Duodenal mucosa (tissue), 2 donors: Measurements from ENCODE around the gene FRYL.
"Not testable (repeated sequence)": the region's sequence is repeated elsewhere in the genome, so short reads cannot be mapped to it uniquely, and the experiment has no call there.

Experiments
- H3K27ac ChIP-seq: one replicate; pipeline ENCODE4 v1.7.0; 2013; ENCODE audit warnings: low read depth, low read length
- H3K27me3 ChIP-seq, 2 donors: one replicate each; pipeline ENCODE4 v1.7.0; 2013; ENCODE audit warnings: low read length in 2 of 2, control low read depth in 1 of 2; ENCODE audit not compliant: insufficient read depth in 2 of 2, control insufficient read depth in 1 of 2
- H3K36me3 ChIP-seq, 2 donors: one replicate each; pipeline ENCODE4 v1.7.0; 2013; ENCODE audit warnings: low read length in 2 of 2, control low read depth in 1 of 2; ENCODE audit not compliant: insufficient read depth in 2 of 2, control insufficient read depth in 1 of 2
- H3K4me1 ChIP-seq, 2 donors: one replicate each; pipeline ENCODE4 v1.7.0; 2013; ENCODE audit warnings: low read length in 2 of 2, control low read depth in 1 of 2; ENCODE audit not compliant: insufficient read depth in 2 of 2, control insufficient read depth in 1 of 2
- H3K4me3 ChIP-seq, 2 donors: one replicate each; pipeline ENCODE4 v1.7.0; 2013; ENCODE audit warnings: low read length in 2 of 2, low read depth in 1 of 2
- H3K9ac ChIP-seq, 2 donors: one replicate each; pipeline ENCODE4 v1.7.0; 2013; ENCODE audit warnings: low read length in 2 of 2, low read depth in 1 of 2
- H3K9me3 ChIP-seq, 2 donors: one replicate each; pipeline ENCODE4 v1.7.0; 2013; ENCODE audit warnings: low read length in 2 of 2, control low read depth in 1 of 2; ENCODE audit not compliant: control insufficient read depth in 1 of 2

FRYL gene

DNA sequence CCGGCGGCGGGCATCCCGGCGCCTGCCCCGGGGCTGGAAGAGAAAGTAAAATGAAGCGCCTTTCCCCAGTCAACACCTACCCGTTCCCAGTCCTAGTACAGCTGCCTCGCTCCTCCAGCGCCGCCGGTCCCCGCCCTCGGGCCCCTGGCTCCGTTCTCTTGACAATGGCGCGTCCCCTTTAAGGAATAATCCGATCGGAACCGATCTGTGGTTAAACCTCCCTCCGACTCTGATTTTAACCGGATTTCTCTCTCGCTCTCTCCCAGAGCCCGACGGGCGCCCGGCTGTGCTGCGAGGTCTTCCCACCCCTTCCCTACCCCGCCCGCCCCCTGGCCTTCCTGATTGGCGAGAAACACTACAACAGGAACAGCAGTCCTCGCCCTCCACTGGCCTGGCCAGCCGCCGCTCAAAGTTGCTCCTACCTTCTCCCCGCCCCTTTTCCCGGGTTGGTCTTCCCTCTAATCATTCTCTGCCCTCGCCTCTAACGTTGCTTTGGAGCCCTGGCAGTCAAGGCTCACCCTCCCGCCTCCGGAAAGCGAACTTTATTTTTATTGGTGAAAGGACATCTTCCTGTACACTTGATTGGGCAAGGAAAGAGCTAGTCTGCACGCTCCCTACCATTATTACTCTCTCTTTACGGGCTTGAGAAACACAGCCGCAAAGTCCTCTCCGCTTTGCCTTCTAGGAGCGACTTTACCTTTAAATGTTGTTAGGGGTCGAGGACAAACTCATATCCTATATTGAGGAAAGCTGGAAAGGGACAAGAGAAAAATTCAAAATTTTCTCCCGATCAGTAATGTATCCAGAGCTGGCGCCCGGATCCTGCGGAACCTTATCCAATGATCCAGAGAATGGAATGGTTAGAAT is at the start of gene FRYL:
Gene FRYL, minus strand, starts transcription at position 282 of the 867 bp plus-strand sequence. CDS start 145,869 bp downstream, outside the sequence.
- no peaks in the 10 kb centered on the region for H3K27me3 ChIP-seq
- peak within 1 kb of the TSS; percentile 77 to 93 for H3K9ac ChIP-seq
- peak within 1 kb of the TSS; percentile 93 for H3K27ac ChIP-seq
- H3K4me1 ChIP-seq = peaks cover 20 to 24% of the 10 kb centered on the region in 2 donors
- no peaks in the 10 kb centered on the region for H3K9me3 ChIP-seq
- H3K36me3 ChIP-seq = no peaks in the 10 kb centered on the region
- peak within 1 kb of the TSS; percentile 84 to 90 for H3K4me3 ChIP-seq

DNA sequence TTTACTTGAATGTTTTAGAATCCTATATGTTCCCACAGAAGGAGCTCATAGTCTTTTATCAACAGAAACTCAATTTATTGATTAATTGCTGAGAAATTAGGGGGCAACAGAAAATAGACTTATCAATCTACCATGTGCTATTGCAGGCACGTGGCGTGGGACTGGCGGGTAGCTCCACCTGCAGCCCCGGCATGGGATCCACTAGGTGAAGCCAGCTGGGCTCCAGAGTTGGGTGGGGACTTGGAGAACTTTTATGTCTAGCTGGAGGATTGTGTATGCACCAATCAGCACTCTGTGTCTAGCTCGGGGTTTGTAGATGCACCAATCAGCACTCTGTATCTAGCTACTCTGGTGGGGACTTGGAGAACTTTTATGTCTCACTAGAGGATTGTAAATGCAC is 47.5 kb upstream of the FRYL start:
- Histone ChIP-seq H3K9ac (no peak overlapping the region), H3K9me3 (no peaks in the 10 kb centered on the region), H3K27me3 (no peaks in the 10 kb centered on the region), H3K36me3 (no peaks in the 10 kb centered on the region), H3K27ac (no peak overlapping the region), H3K4me1 (peaks cover 8 to 9% of the 10 kb centered on the region in 2 donors), H3K4me3 (no peak overlapping the region)

DNA sequence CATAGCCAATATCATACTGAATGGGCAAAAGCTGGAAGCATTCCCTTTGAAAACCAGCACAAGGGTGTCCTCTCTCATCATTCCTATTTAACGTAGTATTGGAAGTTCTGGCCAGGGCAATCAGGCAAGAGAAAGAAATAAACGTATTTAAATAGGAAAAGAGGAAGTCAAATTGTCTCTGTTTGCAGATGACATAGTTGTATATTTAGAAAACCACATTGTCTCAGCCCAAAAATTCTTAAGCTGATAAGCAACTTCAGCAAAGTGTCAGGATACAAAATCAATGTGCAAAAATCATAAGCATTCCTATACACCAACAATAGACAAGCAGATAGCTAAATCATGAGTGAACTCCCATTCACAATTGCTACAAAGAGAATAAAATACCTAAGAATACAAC is 41.4 kb upstream of the FRYL start:
- not testable (repeated sequence) for H3K36me3 ChIP-seq, H3K27me3 ChIP-seq, H3K9me3 ChIP-seq, H3K9ac ChIP-seq, H3K4me1 ChIP-seq, H3K27ac ChIP-seq, H3K4me3 ChIP-seq

DNA sequence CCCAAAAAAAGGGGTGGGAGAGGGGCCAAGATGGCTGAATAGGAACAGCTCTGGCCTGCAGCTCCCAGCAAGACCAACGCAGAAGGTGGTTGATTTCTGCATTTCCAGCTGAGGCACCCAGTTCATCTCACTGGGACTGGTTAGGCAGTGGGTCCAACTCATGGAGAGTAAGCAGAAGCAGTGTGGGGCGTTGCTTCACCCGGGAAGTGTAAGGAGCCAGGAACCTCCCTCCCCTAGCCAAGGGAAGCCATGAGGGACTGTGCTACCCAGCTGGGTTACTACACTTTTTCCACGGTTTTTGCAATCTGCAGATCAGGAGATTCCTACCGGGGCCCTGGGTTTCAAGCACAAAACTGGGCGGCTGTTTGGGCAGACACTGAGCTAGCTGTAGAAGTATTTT is 36.9 kb upstream of the FRYL start:
- H3K9ac ChIP-seq = no peak overlapping the region
- no peak overlapping the region for H3K27ac ChIP-seq
- no peaks in the 10 kb centered on the region for H3K36me3 ChIP-seq
- no peak overlapping the region for H3K4me3 ChIP-seq
- no peaks in the 10 kb centered on the region for H3K27me3 ChIP-seq
- H3K4me1 ChIP-seq = no peaks in the 10 kb centered on the region
- no peaks in the 10 kb centered on the region for H3K9me3 ChIP-seq

DNA sequence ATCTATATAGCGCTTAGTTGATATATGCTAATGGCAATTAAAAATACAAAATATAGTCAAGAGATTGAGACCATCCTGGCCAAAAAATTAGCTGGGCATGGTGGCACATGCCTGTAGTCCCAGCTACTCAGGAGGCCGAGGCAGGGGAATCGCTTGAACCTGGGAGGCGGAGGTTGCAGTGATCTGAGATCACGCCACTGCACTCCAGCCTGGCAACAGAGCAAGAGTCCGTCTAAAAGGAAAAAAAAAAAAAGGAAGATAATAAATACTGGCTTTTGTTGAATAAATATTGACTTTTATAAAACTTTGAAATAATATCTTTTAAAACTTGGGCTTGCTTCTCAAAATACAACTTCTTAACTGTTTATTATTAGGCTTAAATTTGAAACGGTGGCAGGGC is 36.2 kb upstream of the FRYL start:
- H3K27me3 ChIP-seq, H3K4me1 ChIP-seq, H3K4me3 ChIP-seq, H3K27ac ChIP-seq, H3K9ac ChIP-seq, H3K36me3 ChIP-seq, H3K9me3 ChIP-seq: not testable (repeated sequence)

DNA sequence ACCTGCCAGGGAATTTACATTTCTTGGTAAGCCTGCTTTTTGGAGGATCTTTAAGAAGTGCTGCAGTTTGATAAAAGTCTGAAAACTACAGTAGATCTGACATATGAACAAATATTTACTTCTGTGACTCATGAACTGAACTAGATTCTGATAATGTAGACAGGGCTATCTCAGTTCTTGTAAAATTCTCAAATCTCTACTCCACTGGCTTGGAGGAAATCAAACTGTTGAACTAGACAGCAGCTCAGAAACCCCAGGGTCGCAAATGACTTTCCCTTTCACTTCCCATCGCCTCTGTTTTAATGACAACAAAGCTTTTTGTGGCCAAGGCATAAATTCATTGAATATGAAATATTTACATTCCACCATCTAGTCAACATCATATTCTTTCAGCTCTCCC is 35.4 kb upstream of the FRYL start:
- Histone ChIP-seq H3K27ac (no peak overlapping the region), H3K4me3 (no peak overlapping the region), H3K4me1 (no peaks in the 10 kb centered on the region), H3K36me3 (no peaks in the 10 kb centered on the region), H3K9me3 (no peaks in the 10 kb centered on the region), H3K27me3 (no peaks in the 10 kb centered on the region), H3K9ac (no peak overlapping the region)

DNA sequence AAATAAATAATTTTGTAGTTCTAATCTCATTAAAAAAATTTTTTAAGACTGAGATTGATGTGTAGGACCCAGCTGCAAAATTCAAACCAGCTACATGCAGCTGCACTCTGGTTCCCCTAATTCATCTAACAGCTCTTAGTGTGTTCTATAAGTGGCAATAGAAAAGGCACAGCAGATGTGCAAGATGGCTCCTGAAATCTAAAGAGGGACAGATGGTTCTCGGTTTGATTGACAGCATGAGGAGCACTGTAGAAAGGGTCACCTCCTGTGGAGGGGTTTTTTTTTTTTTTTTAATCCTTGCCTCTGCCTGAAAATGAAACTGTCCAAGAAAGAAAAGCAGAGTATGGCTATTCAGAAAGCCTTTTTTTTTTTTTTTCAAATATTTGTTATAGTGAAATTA is 33.9 kb upstream of the FRYL start:
- Histone ChIP-seq H3K4me3 (no peak overlapping the region), H3K9me3 (no peaks in the 10 kb centered on the region), H3K9ac (no peak overlapping the region), H3K36me3 (no peaks in the 10 kb centered on the region), H3K27me3 (no peaks in the 10 kb centered on the region), H3K4me1 (no peaks in the 10 kb centered on the region), H3K27ac (no peak overlapping the region)

DNA sequence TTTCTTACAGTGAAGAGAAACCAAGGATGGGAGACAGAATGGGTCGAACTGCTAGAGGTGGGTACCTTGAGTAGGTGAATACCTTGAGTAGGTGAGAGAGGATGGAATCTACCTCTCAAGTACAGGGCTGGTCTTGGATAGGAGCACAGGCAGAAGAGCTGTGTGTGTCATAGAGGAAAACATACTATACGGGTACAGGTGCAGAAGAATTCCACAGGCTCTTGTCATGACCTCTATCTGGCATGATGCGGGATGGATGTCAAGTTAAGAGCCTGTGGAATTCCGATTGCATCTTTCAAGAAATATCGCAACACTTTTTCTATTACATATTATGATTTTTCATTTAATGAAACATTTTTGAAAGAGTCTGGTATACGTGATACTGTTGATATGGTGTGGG is 32.8 kb upstream of the FRYL start:
- no peaks in the 10 kb centered on the region for H3K9me3 ChIP-seq
- no peaks in the 10 kb centered on the region for H3K27me3 ChIP-seq
- H3K4me1 ChIP-seq = no peaks in the 10 kb centered on the region
- H3K9ac ChIP-seq = no peak overlapping the region
- no peak overlapping the region for H3K4me3 ChIP-seq
- no peaks in the 10 kb centered on the region for H3K36me3 ChIP-seq
- H3K27ac ChIP-seq = no peak overlapping the region

DNA sequence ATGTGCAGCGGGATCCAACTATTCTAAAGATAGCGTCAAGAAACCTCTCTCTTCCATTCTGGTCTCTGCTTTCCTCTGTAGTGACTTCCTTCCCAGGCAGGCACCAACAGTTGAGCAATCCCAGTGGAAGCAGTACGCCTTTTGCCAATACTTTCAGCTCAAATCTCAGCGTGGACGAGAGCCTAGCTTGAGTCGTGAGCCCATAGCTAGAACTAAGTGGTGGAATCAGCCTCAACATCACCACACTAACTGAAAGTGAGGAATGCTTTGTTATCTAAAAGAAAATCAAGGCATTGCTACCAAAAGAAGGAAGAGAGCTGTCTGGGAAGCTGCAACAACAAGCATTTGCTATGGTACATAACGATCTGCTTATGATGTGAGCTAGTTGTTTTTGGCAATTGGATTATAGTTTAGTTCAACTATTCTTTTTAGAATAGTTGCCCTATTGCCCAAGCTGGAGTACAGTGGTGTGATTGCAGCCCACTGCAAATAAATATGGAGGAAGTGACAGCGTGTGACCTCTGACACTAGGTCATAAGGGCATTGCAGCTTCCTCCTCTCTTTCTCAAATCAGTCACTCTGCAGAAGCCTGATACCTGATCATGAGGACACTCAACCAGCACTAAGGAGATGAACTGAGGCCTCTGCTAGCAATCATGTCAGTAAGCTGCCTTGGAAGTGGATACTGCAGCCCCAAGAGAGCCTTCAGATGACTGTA is 24.7 kb upstream of the FRYL start:
- Histone ChIP-seq H3K27ac (no peak overlapping the region), H3K9ac (no peak overlapping the region), H3K9me3 (no peaks in the 10 kb centered on the region), H3K27me3 (no peaks in the 10 kb centered on the region), H3K4me3 (no peak overlapping the region), H3K4me1 (no peaks in the 10 kb centered on the region), H3K36me3 (no peaks in the 10 kb centered on the region)

DNA sequence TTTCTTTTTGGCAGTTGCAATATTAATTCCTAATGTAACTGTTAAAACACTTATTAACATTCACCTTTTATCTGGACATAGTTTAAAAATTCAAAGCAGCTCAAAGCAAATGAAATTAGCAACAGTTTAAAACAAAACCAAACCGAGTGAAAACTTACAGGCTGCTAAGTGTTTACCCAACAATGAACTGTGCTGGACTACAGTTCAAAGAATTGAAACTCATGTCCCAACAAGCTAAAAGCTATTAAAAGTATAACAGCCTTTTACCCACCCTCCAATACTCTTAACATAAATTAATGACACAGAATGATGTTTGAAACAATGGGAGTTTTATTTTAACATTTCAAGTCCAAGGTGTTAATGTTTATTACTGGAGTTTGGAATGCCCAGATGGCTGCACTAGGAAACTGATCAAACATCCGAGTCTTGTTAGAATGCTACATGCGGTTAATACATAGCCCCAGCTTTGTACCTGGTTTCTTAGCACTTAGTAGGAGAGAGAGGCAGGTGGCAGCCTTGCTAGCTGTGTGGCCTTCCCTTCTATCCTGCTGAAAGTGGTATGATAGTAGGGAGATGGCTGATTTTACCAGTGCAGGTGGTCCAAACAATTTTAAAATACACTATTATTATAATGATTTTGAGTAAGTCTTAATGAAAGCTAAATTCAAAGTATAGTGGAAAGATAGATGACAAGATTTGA is 21.1 kb upstream of the FRYL start:
- Histone ChIP-seq H3K36me3 (no peaks in the 10 kb centered on the region), H3K4me3 (no peak overlapping the region), H3K27me3 (no peaks in the 10 kb centered on the region), H3K4me1 (no peaks in the 10 kb centered on the region), H3K9me3 (no peaks in the 10 kb centered on the region), H3K9ac (no peak overlapping the region), H3K27ac (no peak overlapping the region)
